B cell (primary cell): ENCODE results near the gene THAP4.

Source experiments
- EZH2 ChIP-seq: IDR thresholded peaks from 2 replicates; pipeline ENCODE4 v1.6.1; 2012; ENCODE audit warnings: borderline replicate concordance, low read depth, mild to moderate bottlenecking, moderate library complexity, low read length; ENCODE audit not compliant: insufficient read depth, poor library complexity, severe bottlenecking
- TF ChIP-seq, protein P1 (sequence below): fragments of 200-600 bp; IDR thresholded peaks from one replicate; pipeline ENCODE4 v1.8.0; 2022; ENCODE audit warnings: antibody characterized with exemption, mild to moderate bottlenecking

- TF ChIP-seq, protein P1, sequence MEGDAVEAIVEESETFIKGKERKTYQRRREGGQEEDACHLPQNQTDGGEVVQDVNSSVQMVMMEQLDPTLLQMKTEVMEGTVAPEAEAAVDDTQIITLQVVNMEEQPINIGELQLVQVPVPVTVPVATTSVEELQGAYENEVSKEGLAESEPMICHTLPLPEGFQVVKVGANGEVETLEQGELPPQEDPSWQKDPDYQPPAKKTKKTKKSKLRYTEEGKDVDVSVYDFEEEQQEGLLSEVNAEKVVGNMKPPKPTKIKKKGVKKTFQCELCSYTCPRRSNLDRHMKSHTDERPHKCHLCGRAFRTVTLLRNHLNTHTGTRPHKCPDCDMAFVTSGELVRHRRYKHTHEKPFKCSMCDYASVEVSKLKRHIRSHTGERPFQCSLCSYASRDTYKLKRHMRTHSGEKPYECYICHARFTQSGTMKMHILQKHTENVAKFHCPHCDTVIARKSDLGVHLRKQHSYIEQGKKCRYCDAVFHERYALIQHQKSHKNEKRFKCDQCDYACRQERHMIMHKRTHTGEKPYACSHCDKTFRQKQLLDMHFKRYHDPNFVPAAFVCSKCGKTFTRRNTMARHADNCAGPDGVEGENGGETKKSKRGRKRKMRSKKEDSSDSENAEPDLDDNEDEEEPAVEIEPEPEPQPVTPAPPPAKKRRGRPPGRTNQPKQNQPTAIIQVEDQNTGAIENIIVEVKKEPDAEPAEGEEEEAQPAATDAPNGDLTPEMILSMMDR: no peak
- TF ChIP-seq EZH2: no peak
These were observed 90.0 kb downstream of the THAP4 start for GRCh38 chr2:241546771-241547498.
